SU-DHL-6 (cell line): ENCODE measurements around the gene FSTL4.

Experiments
- H2AFZ ChIP-seq: fragments of 200-600 bp; sonication (generic); 2 replicates; pipeline ENCODE4 v1.6.1; 2014; ENCODE audit warnings: low read depth, mild to moderate bottlenecking, moderate library complexity, mixed read lengths, antibody characterized with exemption, low read length; ENCODE audit not compliant: severe bottlenecking
- H3F3A ChIP-seq: fragments of 200-600 bp; shearing (Covaris generic); 2 replicates; pipeline ENCODE4 v1.6.0; 2016; ENCODE audit warnings: antibody characterized with exemption, mild to moderate bottlenecking; ENCODE audit not compliant: insufficient read depth
- H3K27ac ChIP-seq: fragments of 200-600 bp; sonication (generic); 2 replicates; pipeline ENCODE4 v1.5.1; 2016; ENCODE audit warnings: low read depth, mild to moderate bottlenecking, low read length, moderate library complexity, mixed read lengths
- H3K27me3 ChIP-seq: fragments of 200-600 bp; sonication (generic), shearing (Covaris generic); 2 replicates; pipeline ENCODE4 v1.6.0; 2014; ENCODE audit warnings: mild to moderate bottlenecking, low read length
- H3K36me3 ChIP-seq: fragments of 200-600 bp; sonication (generic); 2 replicates; pipeline ENCODE4 v1.6.1; 2014; ENCODE audit warnings: mild to moderate bottlenecking, low read length, mixed read lengths
- H3K4me2 ChIP-seq: fragments of 300-600, 200-600 bp; shearing (Covaris generic), sonication (generic); 2 replicates; pipeline ENCODE4 v1.6.0; 2014; ENCODE audit warnings: low read length, low read depth, mild to moderate bottlenecking; ENCODE audit not compliant: poor library complexity, severe bottlenecking
- H3K4me3 ChIP-seq: fragments of 200-600 bp; sonication (generic); 2 replicates; pipeline ENCODE4 v1.5.1; 2014; ENCODE audit warnings: antibody characterized with exemption, low read length, mild to moderate bottlenecking, mixed read lengths; ENCODE audit not compliant: insufficient read depth, poor library complexity, severe bottlenecking
- H3K79me2 ChIP-seq: fragments of 200-600 bp; sonication (generic); 2 replicates; pipeline ENCODE4 v1.6.1; 2014; ENCODE audit warnings: mild to moderate bottlenecking, low read length, moderate library complexity; ENCODE audit not compliant: insufficient read depth
- H3K9ac ChIP-seq: fragments of 200-600 bp; sonication (generic); 2 replicates; pipeline ENCODE4 v1.7.0; 2014; ENCODE audit warnings: mild to moderate bottlenecking, low read length
- H3K9me2 ChIP-seq: fragments of 200-600 bp; sonication (generic); replicated peaks from 2 replicates; pipeline ENCODE4 v1.6.1; 2014; ENCODE audit warnings: low read length; ENCODE audit not compliant: insufficient read depth
- H3K9me3 ChIP-seq: fragments of 200-600 bp; sonication (generic); 2 replicates; pipeline ENCODE4 v1.6.1; 2014; ENCODE audit warnings: low read length, mixed read lengths; ENCODE audit not compliant: insufficient read depth
- H4K20me1 ChIP-seq: fragments of 200-600 bp; sonication (generic); 2 replicates; pipeline ENCODE4 v1.6.1; 2014; ENCODE audit warnings: low read depth, mild to moderate bottlenecking, antibody characterized with exemption, low read length, moderate library complexity, mixed read lengths
- EZH2phosphoT487 ChIP-seq: fragments of 200-600 bp; sonication (generic), shearing (Covaris generic); conservative IDR thresholded peaks from 2 replicates; pipeline ENCODE4 v1.6.1; 2018; ENCODE audit warnings: mild to moderate bottlenecking, antibody characterized with exemption, low read length, moderate library complexity, mixed read lengths
- TF ChIP-seq, protein P1 (sequence below): fragments of 200-600 bp; sonication (generic); IDR thresholded peaks from one replicate; pipeline ENCODE4 v1.5.1; 2017; ENCODE audit warnings: antibody characterized with exemption, mild to moderate bottlenecking, low read length, moderate library complexity; ENCODE audit not compliant: insufficient read depth, poor library complexity, severe bottlenecking

The FSTL4 gene

GRCh38 chr5:133257977-133258376 is 354.4 kb downstream of the FSTL4 start:
- no peak for TF ChIP-seq EZH2phosphoT487
- TF ChIP-seq, protein P1, sequence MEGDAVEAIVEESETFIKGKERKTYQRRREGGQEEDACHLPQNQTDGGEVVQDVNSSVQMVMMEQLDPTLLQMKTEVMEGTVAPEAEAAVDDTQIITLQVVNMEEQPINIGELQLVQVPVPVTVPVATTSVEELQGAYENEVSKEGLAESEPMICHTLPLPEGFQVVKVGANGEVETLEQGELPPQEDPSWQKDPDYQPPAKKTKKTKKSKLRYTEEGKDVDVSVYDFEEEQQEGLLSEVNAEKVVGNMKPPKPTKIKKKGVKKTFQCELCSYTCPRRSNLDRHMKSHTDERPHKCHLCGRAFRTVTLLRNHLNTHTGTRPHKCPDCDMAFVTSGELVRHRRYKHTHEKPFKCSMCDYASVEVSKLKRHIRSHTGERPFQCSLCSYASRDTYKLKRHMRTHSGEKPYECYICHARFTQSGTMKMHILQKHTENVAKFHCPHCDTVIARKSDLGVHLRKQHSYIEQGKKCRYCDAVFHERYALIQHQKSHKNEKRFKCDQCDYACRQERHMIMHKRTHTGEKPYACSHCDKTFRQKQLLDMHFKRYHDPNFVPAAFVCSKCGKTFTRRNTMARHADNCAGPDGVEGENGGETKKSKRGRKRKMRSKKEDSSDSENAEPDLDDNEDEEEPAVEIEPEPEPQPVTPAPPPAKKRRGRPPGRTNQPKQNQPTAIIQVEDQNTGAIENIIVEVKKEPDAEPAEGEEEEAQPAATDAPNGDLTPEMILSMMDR: no peak
- no peaks in the 10 kb centered on the region for H3F3A ChIP-seq
- no peak overlapping the region for H3K4me3 ChIP-seq
- H3K36me3 ChIP-seq: no peaks in the 10 kb centered on the region
- no peak overlapping the region for H2AFZ ChIP-seq
- no peak overlapping the region for H3K4me2 ChIP-seq
- no peaks in the 10 kb centered on the region for H4K20me1 ChIP-seq
- no peaks in the 10 kb centered on the region for H3K27me3 ChIP-seq
- H3K9me2 ChIP-seq: no peaks in the 10 kb centered on the region
- H3K9me3 ChIP-seq: no peaks in the 10 kb centered on the region
- H3K9ac ChIP-seq: no peak overlapping the region
- no peaks in the 10 kb centered on the region for H3K79me2 ChIP-seq
- H3K27ac ChIP-seq: no peak overlapping the region

DNA sequence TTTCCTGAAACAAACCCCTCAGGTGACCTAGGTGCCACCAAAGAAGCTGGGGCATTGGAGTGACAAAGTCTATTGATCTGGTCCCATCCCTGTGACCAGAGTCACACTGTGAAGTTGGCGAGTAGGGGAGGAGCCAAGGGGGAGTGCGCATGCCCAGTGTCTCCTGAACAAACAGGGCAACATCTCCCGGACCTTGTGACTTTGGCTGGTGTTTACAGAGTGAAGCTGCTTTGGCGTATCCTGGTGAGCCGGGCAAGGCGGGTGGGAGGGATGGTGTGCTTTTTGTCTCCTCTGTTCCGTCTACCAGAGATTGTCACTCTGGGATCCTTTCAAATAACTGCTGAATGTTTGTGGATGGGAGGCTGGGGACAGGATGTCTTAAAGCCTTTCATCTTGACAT is 356.1 kb downstream of the FSTL4 start:
- Histone ChIP-seq H3F3A (no peaks in the 10 kb centered on the region), H3K79me2 (no peaks in the 10 kb centered on the region), H3K36me3 (no peaks in the 10 kb centered on the region), H3K9me2 (no peaks in the 10 kb centered on the region), H3K9me3 (no peaks in the 10 kb centered on the region), H3K9ac (no peak overlapping the region), H3K4me3 (no peak overlapping the region), H4K20me1 (no peaks in the 10 kb centered on the region), H3K27me3 (no peaks in the 10 kb centered on the region), H3K4me2 (no peak overlapping the region), H3K27ac (no peak overlapping the region), H2AFZ (no peak overlapping the region)
- TF ChIP-seq, protein P1: no peak
- TF ChIP-seq EZH2phosphoT487: no peak

DNA sequence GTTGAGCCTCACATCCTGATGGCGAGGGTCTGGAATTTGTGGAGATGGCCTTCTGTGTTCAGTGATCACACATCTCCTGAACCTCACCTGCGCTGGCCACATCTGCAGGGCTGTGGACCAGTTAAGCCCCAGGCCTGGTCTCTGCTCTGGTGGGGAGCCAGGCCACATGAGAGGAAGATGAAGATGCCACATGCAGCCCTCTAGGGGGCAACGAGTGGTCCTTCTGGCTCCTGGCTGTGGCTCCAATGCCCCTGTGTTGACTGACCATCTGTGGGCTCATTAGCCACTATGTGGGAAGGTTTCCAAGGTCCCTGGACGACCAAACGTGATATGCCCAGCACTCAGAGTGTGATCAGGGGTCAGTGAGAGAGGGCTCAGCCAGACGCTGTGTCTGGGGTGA is 357.5 kb downstream of the FSTL4 start:
- Histone ChIP-seq H2AFZ (no peak overlapping the region), H3K4me2 (no peak overlapping the region), H3K9ac (no peak overlapping the region), H3K4me3 (no peak overlapping the region), H3K36me3 (no peaks in the 10 kb centered on the region), H3K27me3 (no peaks in the 10 kb centered on the region), H4K20me1 (no peaks in the 10 kb centered on the region), H3F3A (no peaks in the 10 kb centered on the region), H3K9me2 (no peaks in the 10 kb centered on the region), H3K9me3 (no peaks in the 10 kb centered on the region), H3K27ac (no peak overlapping the region), H3K79me2 (no peaks in the 10 kb centered on the region)
- TF ChIP-seq EZH2phosphoT487: no peak
- TF ChIP-seq, protein P1: no peak

GRCh38 chr5:133253671-133254070 is 358.7 kb downstream of the FSTL4 start:
- H3K27ac ChIP-seq: no peak overlapping the region
- H3K36me3 ChIP-seq: no peaks in the 10 kb centered on the region
- H4K20me1 ChIP-seq: no peaks in the 10 kb centered on the region
- H3K79me2 ChIP-seq: no peaks in the 10 kb centered on the region
- no peaks in the 10 kb centered on the region for H3F3A ChIP-seq
- no peaks in the 10 kb centered on the region for H3K9me3 ChIP-seq
- H3K9ac ChIP-seq: no peak overlapping the region
- H3K4me2 ChIP-seq: no peak overlapping the region
- no peak overlapping the region for H3K4me3 ChIP-seq
- H3K9me2 ChIP-seq: no peaks in the 10 kb centered on the region
- no peak for TF ChIP-seq EZH2phosphoT487
- TF ChIP-seq, protein P1: no peak
- no peak overlapping the region for H2AFZ ChIP-seq
- no peaks in the 10 kb centered on the region for H3K27me3 ChIP-seq
